Sigmoid colon (tissue), 7 donors: ENCODE measurements around the gene SEC61B. TPM values are rescaled to one million over a fixed set of nuclear protein-coding genes. Genes with fewer than 3 reads are reported as not detected.

Experiments used
- DNase-seq: peaks from one replicate; pipeline ENCODE4 v3.0.0-alpha.2; 2019
- H3K27ac ChIP-seq, 4 donors: fragments of 200-600 bp; sonication (generic); one replicate each; pipeline ENCODE4 v1.5.1; 2016 to 2019; ENCODE audit warnings: mild to moderate bottlenecking in 1 of 4
- H3K27me3 ChIP-seq, 3 donors: fragments of 200-600 bp; sonication (generic); one replicate each; pipeline ENCODE4 v1.5.1; 2019; ENCODE audit warnings: mild to moderate bottlenecking in 1 of 3
- H3K36me3 ChIP-seq, 4 donors: fragments of 200-600 bp; sonication (generic); one replicate each; pipeline ENCODE4 v1.5.1; 2016 to 2019
- H3K4me1 ChIP-seq, 4 donors: fragments of 200-600 bp; sonication (generic); one replicate each; pipeline ENCODE4 v1.5.1; 2017 to 2019
- H3K4me3 ChIP-seq, 4 donors: fragments of 200-600 bp; sonication (generic); one replicate each; pipeline ENCODE4 v1.5.1; 2017 to 2019; ENCODE audit warnings: mild to moderate bottlenecking in 2 of 4, moderate library complexity in 1 of 4
- H3K9me3 ChIP-seq, 4 donors: fragments of 200-600 bp in 3 of 4; sonication (generic) in 3 of 4; one replicate each; pipeline versions ENCODE4 v1.5.1 to v1.6.1; 2013 to 2019
- CTCF ChIP-seq, 4 experiments: fragments of 450-650 bp in 3 of 4; fragments of 200-600 bp in 1 of 4; IDR thresholded peaks; one replicate each; pipeline ENCODE4 v1.5.1; 2016 to 2019; ENCODE audit warnings: antibody characterized with exemption in 4 of 4, mild to moderate bottlenecking in 3 of 4, moderate library complexity in 2 of 4
- EP300 ChIP-seq, 4 donors: sonication (generic); formaldehyde crosslinking; IDR thresholded peaks; one replicate each; pipeline ENCODE4 v1.6.1; 2017; ENCODE audit warnings: antibody characterized with exemption in 4 of 4
- POLR2A ChIP-seq, 2 donors: fragments of 450-650 bp; IDR thresholded peaks; one replicate each; pipeline ENCODE4 v1.6.1; 2016; ENCODE audit warnings: antibody characterized with exemption in 2 of 2, mild to moderate bottlenecking in 2 of 2, moderate library complexity in 2 of 2
- POLR2AphosphoS5 ChIP-seq, 4 donors: sonication (generic); formaldehyde crosslinking; IDR thresholded peaks; one replicate each; pipeline ENCODE4 v1.6.1; 2017; ENCODE audit warnings: antibody characterized with exemption in 4 of 4
- WGBS, 2 donors: extraction: QIAGEN DNeasy Blood & Tissue Kit; methylation state at CpG; one replicate each; pipeline ENCODE4 v1.1.7; 2013; 5-methylcytosine and 5-hydroxymethylcytosine counted together
- intact Hi-C: fragments of 100-400 bp; cut with DNase I; formaldehyde crosslinking; loops from one replicate; pipeline ENCODE4 v1.15.1; 2023
- polyA plus RNA-seq, 3 donors: library from polyadenylated mRNA; stranded (reverse); fragments of 200-250 nt; gene quantifications; one replicate each; pipeline ENCODE4 v1.2.3, GENCODE V29; 2013
- total RNA-seq, 4 donors: library from RNA; depleted of rRNA; stranded (reverse); fragments of >200 nt; gene quantifications; one replicate each; pipeline ENCODE4 v1.1.0, GENCODE V29; 2016
- donor health status: healthy with polysubstance abuse.
- donor health status: Bipolar disorder and iron deficiency.
- donor health status: healthy.

SEC61B gene
- total and polyA plus RNA-seq, 7 donors: 37.1 to 343 (median 70.3) TPM

- peaks cover 0 to 29% (median 19%) of the 10 kb centered on the region in 4 donors for H3K4me1 ChIP-seq
- TF ChIP-seq POLR2A (IDR thresholded peaks at IDR 0.05): no peak
- no peak for TF ChIP-seq CTCF (IDR thresholded peaks at IDR 0.05)
- TF ChIP-seq EP300 (IDR thresholded peaks at IDR 0.05): no peak
- TF ChIP-seq POLR2AphosphoS5 (IDR thresholded peaks at IDR 0.05): no peak
- no peaks in the 10 kb centered on the region for H3K9me3 ChIP-seq
- H3K4me3 ChIP-seq: no peak overlapping the region
- WGBS, 2 donors: 81 to 84% methylated on average over 7 of the region's 7 CpGs
- intact Hi-C loops: loop anchor here (10.0 kb wide), 2 partner anchors 642 to 1062 kb away; partner anchors contain the start of gene STX17
- no peaks in the 10 kb centered on the region for H3K27me3 ChIP-seq
- H3K27ac ChIP-seq: no peak overlapping the region
- no peak for DNase-seq
- H3K36me3 ChIP-seq: no peaks in the 10 kb centered on the region
Observed at GRCh38 chr9:99262949-99263418, 40.9 kb downstream of the SEC61B start.

DNA sequence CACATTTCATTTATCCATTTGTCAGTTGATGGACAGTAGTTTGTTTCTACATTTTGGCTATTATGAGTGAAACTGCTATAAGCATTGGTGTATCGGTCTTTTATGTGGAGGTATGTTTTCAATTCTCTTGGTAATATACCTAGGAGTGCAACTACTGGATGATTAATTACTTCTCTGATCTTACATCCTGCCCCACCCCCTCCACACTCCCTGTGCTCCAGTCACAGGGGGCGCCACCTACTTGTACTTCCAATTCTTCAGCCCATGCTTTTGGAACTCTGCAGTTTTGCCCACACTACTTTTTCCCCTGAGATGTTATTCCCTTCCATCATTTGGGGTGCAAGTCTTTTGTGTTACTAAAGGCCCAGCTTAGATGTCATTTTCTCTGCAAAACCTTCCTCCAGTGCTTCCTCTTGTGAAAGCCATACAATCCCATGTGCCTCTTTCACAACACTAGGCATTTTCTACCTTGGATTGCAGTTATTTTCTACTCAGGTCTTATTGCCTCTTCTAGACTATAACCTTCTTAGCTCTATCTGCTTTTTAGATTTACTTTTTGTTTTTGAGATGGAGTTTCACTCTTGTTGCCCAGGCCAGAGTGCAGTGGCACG is 42.1 kb downstream of the SEC61B start:
- Histone ChIP-seq H3K27ac (no peak overlapping the region), H3K36me3 (no peaks in the 10 kb centered on the region), H3K4me3 (no peak overlapping the region), H3K9me3 (no peaks in the 10 kb centered on the region), H3K4me1 (peaks cover 0 to 21% (median 13%) of the 10 kb centered on the region in 4 donors), H3K27me3 (no peaks in the 10 kb centered on the region)
- no peak for TF ChIP-seq POLR2AphosphoS5 (IDR thresholded peaks at IDR 0.05)
- no peak for TF ChIP-seq EP300 (IDR thresholded peaks at IDR 0.05)
- intact Hi-C loops: loop anchor here (10.0 kb wide), 2 partner anchors 641 to 1061 kb away; partner anchors contain the start of gene STX17
- WGBS, 2 donors: 90% methylated on average over 3 of the region's 3 CpGs
- DNase-seq: no peak

DNA sequence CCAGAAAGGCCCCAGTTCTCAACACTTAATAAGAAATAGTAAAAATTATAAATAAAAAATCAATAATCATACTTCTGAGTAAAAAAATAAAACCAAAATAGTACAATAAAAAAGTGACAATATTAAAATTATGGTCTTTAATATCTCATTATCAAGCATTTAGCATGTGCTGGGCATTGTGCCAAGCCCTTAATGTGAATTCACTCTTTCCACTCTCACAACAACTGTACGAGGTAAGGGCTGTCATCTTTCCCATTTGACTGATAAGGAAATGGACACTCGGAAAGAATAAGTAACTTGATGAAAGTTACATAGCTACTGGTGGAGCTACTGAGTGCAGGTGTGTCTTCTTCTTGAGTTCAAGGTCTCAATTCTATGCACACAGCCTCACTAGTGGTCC is 43.6 kb downstream of the SEC61B start:
- Histone ChIP-seq H3K4me1 (peaks cover 0 to 10% (median 5%) of the 10 kb centered on the region in 4 donors), H3K9me3 (no peaks in the 10 kb centered on the region), H3K27me3 (no peaks in the 10 kb centered on the region), H3K27ac (no peak overlapping the region), H3K4me3 (no peak overlapping the region), H3K36me3 (no peaks in the 10 kb centered on the region)
- intact Hi-C loops: loop anchor here (10.0 kb wide), 2 partner anchors 639 to 1059 kb away; partner anchors contain the start of gene STX17
- TF ChIP-seq POLR2A (IDR thresholded peaks at IDR 0.05) (no peak), EP300 (IDR thresholded peaks at IDR 0.05) (no peak), CTCF (IDR thresholded peaks at IDR 0.05) (no peak), POLR2AphosphoS5 (IDR thresholded peaks at IDR 0.05) (no peak)
- no peak for DNase-seq
- WGBS, 2 donors: 50 to 66% methylated on average over 2 of the region's 2 CpGs

GRCh38 chr9:99266255-99267023 is 44.4 kb downstream of the SEC61B start:
- H3K27me3 ChIP-seq: no peaks in the 10 kb centered on the region
- DNase-seq: peak; percentile 77
- H3K4me3 ChIP-seq: peak overlapping the region in 1 of 4 donors; percentile 1
- H3K4me1 ChIP-seq: peaks cover 0 to 10% (median 5%) of the 10 kb centered on the region in 4 donors
- H3K36me3 ChIP-seq: no peaks in the 10 kb centered on the region
- intact Hi-C loops: loop anchor here (10.0 kb wide), 2 partner anchors 638 to 1058 kb away; partner anchors contain the start of gene STX17
- H3K9me3 ChIP-seq: no peaks in the 10 kb centered on the region
- no peak overlapping the region for H3K27ac ChIP-seq
- peak; percentile 50 to 87 (median 72) for TF ChIP-seq CTCF (IDR thresholded peaks at IDR 0.05)
- TF ChIP-seq EP300 (IDR thresholded peaks at IDR 0.05): no peak
- 16 to 20% methylated on average over 17 of the region's 17 CpGs for WGBS, 2 donors

- H3K36me3 ChIP-seq: no peaks in the 10 kb centered on the region
- H3K4me3 ChIP-seq: no peak overlapping the region
- no peaks in the 10 kb centered on the region for H3K9me3 ChIP-seq
- WGBS, 2 donors: 73 to 77% methylated on average over 3 of the region's 3 CpGs
- intact Hi-C loops: loop anchor here (10.0 kb wide), 2 partner anchors 635 to 1055 kb away; partner anchors contain the start of gene STX17
- H3K4me1 ChIP-seq: peaks cover 0 to 10% (median 3%) of the 10 kb centered on the region in 4 donors
- no peak overlapping the region for H3K27ac ChIP-seq
- TF ChIP-seq EP300 (IDR thresholded peaks at IDR 0.05) (no peak), POLR2A (IDR thresholded peaks at IDR 0.05) (no peak), POLR2AphosphoS5 (IDR thresholded peaks at IDR 0.05) (no peak), CTCF (IDR thresholded peaks at IDR 0.05) (no peak)
- no peaks in the 10 kb centered on the region for H3K27me3 ChIP-seq
- no peak for DNase-seq
Observed at GRCh38 chr9:99269416-99269815, 47.3 kb downstream of the SEC61B start.
